HCT116 (cell line): ENCODE results near the gene GATAD2A. TPM values are rescaled to one million over a fixed set of nuclear protein-coding genes. Genes with fewer than 3 reads are reported as not detected.

Experiments used
- ATAC-seq: fragments of 200-7000 bp; cut with Tn5 transposase; 2 replicates; pipeline ENCODE4 v1.9.1; 2020; ENCODE audit warnings: mild to moderate bottlenecking, moderate library complexity
- BruUV-seq: library from RNA; stranded (reverse); fragments of 400-500 nt; replicated peaks from 2 replicates; lab custom pipeline; 2021; lab: Mats Ljungman, UMichigan
- CTCF ChIA-PET: fragments of 300-600 bp; sonication (Branson Sonifier 250); formaldehyde crosslinking; loops from one replicate; lab custom pipeline; 2021; ENCODE audit warnings: antibody characterized with exemption; lab: Charles Lee
- POLR2A ChIA-PET: fragments of 300-600, 350-600 bp; sonication (Branson Sonifier 250); formaldehyde crosslinking; loops from one replicate; lab custom pipeline; 2021; ENCODE audit warnings: antibody characterized with exemption; lab: Charles Lee
- RAD21 ChIA-PET, 2 experiments: fragments of 300-600 bp; sonication (Branson Sonifier 250); formaldehyde crosslinking; loops; one replicate each; lab custom pipeline; 2023; ENCODE audit warnings: low total read pairs in 2 of 2; ENCODE audit not compliant: uncharacterized antibody in 2 of 2, unreplicated experiment in 2 of 2, low non-redundant PET in 1 of 2; lab: Charles Lee
- DNase-seq: peaks from one replicate; pipeline ENCODE4 v3.0.0-alpha.2; 2010; ENCODE audit warnings: low read depth, low spot score
- H2AFZ ChIP-seq: fragments of 200-600 bp; shearing (Covaris generic), sonication (generic); 2 replicates; pipeline ENCODE4 v1.6.1; 2017; ENCODE audit warnings: low read depth, mixed run types, mixed read lengths, antibody characterized with exemption, low read length; ENCODE audit not compliant: poor library complexity, severe bottlenecking
- H3K27ac ChIP-seq: 2 replicates; pipeline ENCODE4 v1.5.1; 2012; ENCODE audit warnings: low read depth, low read length
- H3K27me3 ChIP-seq: fragments of 200-600 bp; sonication (generic); 2 replicates; pipeline ENCODE4 v1.6.1; 2016; ENCODE audit warnings: mixed run types, low read length, mixed read lengths; ENCODE audit not compliant: insufficient read depth
- H3K36me3 ChIP-seq, 2 experiments: fragments of 200-500 bp in 1 of 2; fragments of 200-600 bp in 1 of 2; sonication (Bioruptor generic) in 1 of 2; sonication (generic) in 1 of 2; 2 replicates each; pipeline versions ENCODE4 v1.5.1 to v1.6.1; 2014 to 2016; ENCODE audit warnings: low read length in 2 of 2, inconsistent platforms in 1 of 2, mixed read lengths in 1 of 2, mixed run types in 1 of 2; ENCODE audit not compliant: insufficient read depth in 2 of 2, control insufficient read depth in 1 of 2
- H3K4me1 ChIP-seq, 2 experiments: fragments of 200-600 bp in 1 of 2; sonication (generic) in 1 of 2; 2 replicates each; pipeline versions ENCODE4 v1.5.1 to v1.6.1; 2012 to 2017; ENCODE audit warnings: low read length in 2 of 2, inconsistent platforms in 1 of 2, mild to moderate bottlenecking in 1 of 2, mixed read lengths in 1 of 2, mixed run types in 1 of 2, moderate library complexity in 1 of 2; ENCODE audit not compliant: insufficient read depth in 2 of 2, control insufficient read depth in 1 of 2
- H3K4me2 ChIP-seq: fragments of 200-600 bp; sonication (generic); 2 replicates; pipeline ENCODE4 v1.6.1; 2017; ENCODE audit warnings: mixed run types, low read length, mixed read lengths
- H3K4me3 ChIP-seq, 2 experiments: fragments of 200-600 bp in 1 of 2; sonication (generic) in 1 of 2; replicated peaks in 1 of 2; 2 replicates each; pipeline ENCODE4 v1.5.1; 2011 to 2016; ENCODE audit warnings: low read length in 2 of 2, control low read depth in 1 of 2, low read depth in 1 of 2, mild to moderate bottlenecking in 1 of 2, mixed read lengths in 1 of 2, mixed run types in 1 of 2
- H3K79me2 ChIP-seq: fragments of 200-600 bp; sonication (generic); 2 replicates; pipeline ENCODE4 v1.6.1; 2017; ENCODE audit warnings: mild to moderate bottlenecking, mixed run types, low read length, moderate library complexity, mixed read lengths; ENCODE audit not compliant: insufficient read depth
- H3K9ac ChIP-seq: fragments of 200-600 bp; sonication (generic); 2 replicates; pipeline ENCODE4 v1.6.1; 2016; ENCODE audit warnings: low read length, mixed read lengths
- H3K9me2 ChIP-seq: fragments of 200-600 bp; sonication (generic), shearing (Covaris generic); 2 replicates; pipeline ENCODE4 v1.6.1; 2017; ENCODE audit warnings: mixed run types, mild to moderate bottlenecking, moderate library complexity; ENCODE audit not compliant: insufficient read depth
- H3K9me3 ChIP-seq, 2 experiments: fragments of 200-500 bp in 1 of 2; fragments of 200-600 bp in 1 of 2; sonication (Bioruptor generic) in 1 of 2; sonication (generic) in 1 of 2; 2 replicates each; pipeline ENCODE4 v1.6.1; 2014 to 2017; ENCODE audit warnings: low read length in 2 of 2, mixed read lengths in 2 of 2, inconsistent platforms in 1 of 2, low read depth in 1 of 2, mild to moderate bottlenecking in 1 of 2, mixed run types in 1 of 2, moderate library complexity in 1 of 2; ENCODE audit not compliant: control insufficient read depth in 1 of 2, insufficient read depth in 1 of 2
- H4K20me1 ChIP-seq: fragments of 200-600 bp; sonication (generic), shearing (Covaris generic); 2 replicates; pipeline ENCODE4 v1.6.1; 2017; ENCODE audit warnings: mixed run types, mild to moderate bottlenecking, moderate library complexity; ENCODE audit not compliant: insufficient read depth
- ATF3 ChIP-seq: IDR thresholded peaks from 2 replicates; pipeline ENCODE4 v1.6.1; 2012
- CBX3 ChIP-seq: IDR thresholded peaks from 2 replicates; pipeline ENCODE4 v1.6.1; 2012; ENCODE audit warnings: low read depth
- CEBPB ChIP-seq: IDR thresholded peaks from 2 replicates; pipeline ENCODE4 v1.6.1; 2012; ENCODE audit warnings: low read depth
- CTCF ChIP-seq, 3 experiments: fragments of 200-600 bp in 1 of 3; sonication (generic) in 1 of 3; IDR thresholded peaks in 2 of 3; conservative IDR thresholded peaks in 1 of 3; 2 replicates each; pipeline ENCODE4 v1.5.1; 2012 to 2017; ENCODE audit warnings: low read depth in 2 of 3, low read length in 2 of 3, antibody characterized with exemption in 1 of 3, borderline replicate concordance in 1 of 3, control low read depth in 1 of 3, mild to moderate bottlenecking in 1 of 3, mixed read lengths in 1 of 3, mixed run types in 1 of 3, moderate library complexity in 1 of 3; ENCODE audit not compliant: insufficient read depth in 1 of 3
- EGR1 ChIP-seq: IDR thresholded peaks from 2 replicates; pipeline ENCODE4 v1.6.1; 2012; ENCODE audit warnings: low read depth
- ELF1 ChIP-seq: IDR thresholded peaks from 2 replicates; pipeline ENCODE4 v1.6.1; 2012; ENCODE audit warnings: low read depth, borderline replicate concordance
- EZH2phosphoT487 ChIP-seq: fragments of 200-600 bp; IDR thresholded peaks from 2 replicates; pipeline ENCODE4 v1.6.1; 2018; ENCODE audit warnings: antibody characterized with exemption, borderline replicate concordance
- FOSL1 ChIP-seq: IDR thresholded peaks from 2 replicates; pipeline ENCODE4 v1.6.1; 2012; ENCODE audit warnings: low read depth
- JUND ChIP-seq: IDR thresholded peaks from 2 replicates; pipeline ENCODE4 v1.6.1; 2012
- MAX ChIP-seq: IDR thresholded peaks from 2 replicates; pipeline ENCODE4 v1.6.1; 2012
- POLR2A ChIP-seq: IDR thresholded peaks from 2 replicates; pipeline ENCODE4 v1.7.0; 2011; ENCODE audit warnings: borderline replicate concordance; ENCODE audit not compliant: insufficient read depth, insufficient read length; ENCODE audit errors: extremely low read depth
- REST ChIP-seq: IDR thresholded peaks from 2 replicates; pipeline ENCODE4 v1.6.1; 2012; ENCODE audit warnings: low read depth
- SP1 ChIP-seq: IDR thresholded peaks from 2 replicates; pipeline ENCODE4 v1.6.1; 2012; ENCODE audit warnings: low read depth
- SRF ChIP-seq: IDR thresholded peaks from 2 replicates; pipeline ENCODE4 v1.6.1; 2012; ENCODE audit warnings: low read depth
- YY1 ChIP-seq: IDR thresholded peaks from 2 replicates; pipeline ENCODE4 v1.6.1; 2011; ENCODE audit warnings: low read length, low read depth, moderate library complexity, mild to moderate bottlenecking; ENCODE audit not compliant: insufficient replicate concordance; ENCODE audit errors: extremely low read depth
- ZFX ChIP-seq: fragments of 450-650 bp; IDR thresholded peaks from 2 replicates; pipeline ENCODE4 v1.6.1; 2017
- intact Hi-C: fragments of 100-400 bp; cut with micrococcal nuclease; formaldehyde crosslinking; loops from 2 replicates; pipeline ENCODE4 v1.10.0; 2022
- total RNA-seq: library from RNA; stranded (reverse); gene quantifications from one replicate; pipeline ENCODE4 v1.2.1, GENCODE V29; 2021; ENCODE audit not compliant: unreplicated experiment

The GATAD2A gene
- total RNA-seq, 1 experiment from 2014 or later: 130 TPM

- Histone ChIP-seq H3K4me1 (no peaks in the 10 kb centered on the region), H2AFZ (no peak overlapping the region), H3K9ac (no peak overlapping the region), H3K9me3 (no peaks in the 10 kb centered on the region), H3K27me3 (no peaks in the 10 kb centered on the region), H3K4me2 (no peak overlapping the region), H3K9me2 (no peaks in the 10 kb centered on the region), H3K27ac (no peak overlapping the region), H3K79me2 (peaks cover 99% of the 10 kb centered on the region), H3K4me3 (no peak overlapping the region), H4K20me1 (peaks cover 14% of the 10 kb centered on the region; the same call in 1 of the 2 replicates), H3K36me3 (peaks cover 0 to 4% of the 10 kb centered on the region in 2 experiments; a peak in 1 of 4 replicates)
- BruUV-seq: no TSS peak
- POLR2A ChIA-PET: no interaction called here
- RAD21 ChIA-PET: no interaction called here
- DNase-seq: no peak
- CTCF ChIA-PET: no interaction called here
- ATAC-seq: no peak
- TF ChIP-seq MAX (no peak), ZFX (no peak), YY1 (no peak), ELF1 (no peak), CBX3 (no peak), CTCF (IDR thresholded peaks at IDR 0.05 in 2 of 3, conservative IDR thresholded peaks at IDR 0.05 in 1 of 3; ENCODE audit: borderline replicate concordance in 1 of 3, insufficient read depth in 1 of 3, low read depth in 2 of 3, low read length in 2 of 3) (no peak), CEBPB (no peak)
- intact Hi-C loops: no loop called here
Measured at GRCh38 chr19:19426216-19426615, 20.7 kb downstream of the GATAD2A start.

GRCh38 chr19:19426799-19427198, 21.3 kb downstream of the GATAD2A start:
- intact Hi-C loops: no loop called here
- H3K27ac ChIP-seq: no peak overlapping the region
- no peaks in the 10 kb centered on the region for H3K4me1 ChIP-seq
- H3K9me3 ChIP-seq: no peaks in the 10 kb centered on the region
- BruUV-seq: no TSS peak
- H2AFZ ChIP-seq: no peak overlapping the region
- ChIA-PET POLR2A (interaction anchor here (0.5 kb wide), 1 partner anchor 35 kb away, joined by 5 read pairs; no protein-coding TSS in a partner anchor), CTCF (no interaction called here), RAD21 (no interaction called here)
- no peak overlapping the region for H3K4me2 ChIP-seq
- ATAC-seq (no peak), DNase-seq (no peak)
- no peak overlapping the region for H3K9ac ChIP-seq
- H3K4me3 ChIP-seq: no peak overlapping the region
- H3K79me2 ChIP-seq: peaks cover 99% of the 10 kb centered on the region
- H3K9me2 ChIP-seq: no peaks in the 10 kb centered on the region
- peaks cover 0 to 4% of the 10 kb centered on the region in 2 experiments; a peak in 1 of 4 replicates for H3K36me3 ChIP-seq
- peaks cover 14% of the 10 kb centered on the region; the same call in 1 of the 2 replicates for H4K20me1 ChIP-seq
- no peaks in the 10 kb centered on the region for H3K27me3 ChIP-seq
- TF ChIP-seq REST: no peak
- no peak for TF ChIP-seq MAX
- no peak for TF ChIP-seq POLR2A
- TF ChIP-seq EGR1: no peak
- no peak for TF ChIP-seq YY1
- TF ChIP-seq SP1: no peak
- TF ChIP-seq CBX3: no peak
- TF ChIP-seq EZH2phosphoT487: no peak
- no peak for TF ChIP-seq ZFX
- no peak for TF ChIP-seq ATF3
- TF ChIP-seq JUND: no peak
- TF ChIP-seq CEBPB: no peak
- TF ChIP-seq SRF: no peak
- TF ChIP-seq FOSL1: no peak
